Measurements from ENCODE around the gene PPP1R11.
"Not testable (repeated sequence)": the region's sequence is repeated elsewhere in the genome, so short reads cannot be mapped to it uniquely, and the experiment has no call there.

PPP1R11 gene

DNA sequence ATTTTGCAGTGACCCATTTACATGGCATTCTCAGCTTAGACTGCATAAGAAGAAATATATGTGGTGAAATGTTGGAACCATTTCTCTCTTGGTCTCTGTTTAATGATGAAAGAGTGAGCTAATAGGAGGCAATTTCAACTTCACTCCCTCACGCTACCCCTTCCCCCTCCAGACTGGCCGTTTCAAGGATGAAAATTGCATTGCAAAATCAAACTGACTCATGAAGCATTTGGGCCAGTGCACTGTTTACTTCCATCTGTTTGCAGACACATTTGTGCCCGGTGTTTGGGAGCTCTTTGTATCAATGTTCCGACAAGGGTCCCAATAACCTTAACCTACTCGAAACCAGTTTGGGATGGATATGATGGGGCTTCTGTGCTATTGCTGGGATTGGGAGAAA is 33.6 kb upstream of the PPP1R11 start:
- H3K4me3 ChIP-seq (ENCODE audit: insufficient read depth in 1 of 2, low read depth in 1 of 2, low read length in 2 of 2); H2BK5ac ChIP-seq (ENCODE audit: low read depth, low read length, poor library complexity, severe bottlenecking); H3K36me3 ChIP-seq (ENCODE audit: control insufficient read depth in 1 of 2, insufficient read depth in 2 of 2, low read depth in 1 of 2, low read length in 2 of 2); H2BK120ac ChIP-seq (ENCODE audit: low read depth, low read length); H3K9me3 ChIP-seq (ENCODE audit: control insufficient read depth, low read length); H3K9ac ChIP-seq (ENCODE audit: low read length); H3K18ac ChIP-seq (ENCODE audit: low read depth in 1 of 2, low read length in 2 of 2); H2AFZ ChIP-seq (ENCODE audit: low read depth, low read length); H2AK5ac ChIP-seq (ENCODE audit: low read length, severe bottlenecking); H3K79me1 ChIP-seq (replicated peaks; ENCODE audit: low read length, poor library complexity, severe bottlenecking); H3K4me1 ChIP-seq (ENCODE audit: control insufficient read depth, insufficient read depth, low read depth, low read length); H3K27me3 ChIP-seq (ENCODE audit: control insufficient read depth in 1 of 2, insufficient read depth in 1 of 2, low read length in 2 of 2); H4K8ac ChIP-seq (ENCODE audit: low read length); H3K4ac ChIP-seq (ENCODE audit: low read depth in 1 of 2, low read length in 2 of 2); H3K23ac ChIP-seq (ENCODE audit: low read length in 2 of 2); H3K14ac ChIP-seq (ENCODE audit: low read length in 2 of 2); H2BK12ac ChIP-seq (ENCODE audit: low read length in 2 of 2); H2BK15ac ChIP-seq (ENCODE audit: low read depth, poor library complexity, severe bottlenecking); H4K91ac ChIP-seq (ENCODE audit: low read length); H3K4me2 ChIP-seq (ENCODE audit: low read length, poor library complexity, severe bottlenecking); H3K27ac ChIP-seq (ENCODE audit: low read length, poor library complexity, severe bottlenecking): not testable (repeated sequence)
- WGBS, result 95% methylated on average over 5 of the region's 5 CpGs
- peak; percentile 61 for DNase-seq

DNA sequence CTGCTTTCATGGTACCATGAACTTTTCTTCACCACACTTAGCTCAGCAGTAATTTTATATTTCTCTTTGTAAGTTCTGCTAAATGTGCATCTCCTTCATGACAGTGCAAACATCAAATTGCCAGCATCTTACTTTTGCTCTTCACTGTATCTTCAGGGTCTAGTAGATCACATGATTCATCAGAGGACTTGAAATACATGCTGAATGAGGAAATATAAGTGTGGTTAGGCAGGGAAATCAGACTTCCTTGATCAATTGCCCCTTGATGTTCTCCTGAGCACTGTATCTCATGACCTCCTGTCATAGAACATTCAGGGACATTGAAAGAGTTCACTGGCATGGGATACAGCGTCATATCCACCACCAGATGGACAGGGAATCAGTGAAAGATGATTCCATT is 31.2 kb upstream of the PPP1R11 start:
- H3K9me3 ChIP-seq (ENCODE audit: control insufficient read depth, low read length), result no peaks in the 10 kb centered on the region
- no peak overlapping the region for H4K91ac ChIP-seq (ENCODE audit: low read length)
- H2AFZ ChIP-seq (ENCODE audit: low read depth, low read length), result no peak overlapping the region
- H3K4me1 ChIP-seq (ENCODE audit: control insufficient read depth, insufficient read depth, low read depth, low read length), result no peaks in the 10 kb centered on the region
- H3K18ac ChIP-seq (ENCODE audit: low read depth in 1 of 2, low read length in 2 of 2), result no peak overlapping the region
- H3K4ac ChIP-seq (ENCODE audit: low read depth in 1 of 2, low read length in 2 of 2), result no peak overlapping the region
- H3K9ac ChIP-seq (ENCODE audit: low read length), result no peak overlapping the region
- no peak overlapping the region for H3K27ac ChIP-seq (ENCODE audit: low read length, poor library complexity, severe bottlenecking)
- no peak overlapping the region for H4K8ac ChIP-seq (ENCODE audit: low read length)
- DNase-seq, result no peak
- no peak overlapping the region for H2BK120ac ChIP-seq (ENCODE audit: low read depth, low read length)
- H3K36me3 ChIP-seq (ENCODE audit: control insufficient read depth in 1 of 2, insufficient read depth in 2 of 2, low read depth in 1 of 2, low read length in 2 of 2), result peaks cover 0 to 6% of the 10 kb centered on the region in 2 experiments
- H3K4me3 ChIP-seq (ENCODE audit: insufficient read depth in 1 of 2, low read depth in 1 of 2, low read length in 2 of 2), result no peak overlapping the region
- no peak overlapping the region for H2BK12ac ChIP-seq (ENCODE audit: low read length in 2 of 2)
- H3K27me3 ChIP-seq (ENCODE audit: control insufficient read depth in 1 of 2, insufficient read depth in 1 of 2, low read length in 2 of 2), result no peaks in the 10 kb centered on the region
- 76% methylated on average over 1 of the region's 1 CpG for WGBS
- no peak overlapping the region for H3K14ac ChIP-seq (ENCODE audit: low read length in 2 of 2)
- H2BK15ac ChIP-seq (ENCODE audit: low read depth, poor library complexity, severe bottlenecking), result no peak overlapping the region
- H2BK5ac ChIP-seq (ENCODE audit: low read depth, low read length, poor library complexity, severe bottlenecking), result no peak overlapping the region
- H2AK5ac ChIP-seq (ENCODE audit: low read length, severe bottlenecking), result no peak overlapping the region
- no peaks in the 10 kb centered on the region for H3K79me1 ChIP-seq (replicated peaks; ENCODE audit: low read length, poor library complexity, severe bottlenecking)
- no peak overlapping the region for H3K23ac ChIP-seq (ENCODE audit: low read length in 2 of 2)
- no peak overlapping the region for H3K4me2 ChIP-seq (ENCODE audit: low read length, poor library complexity, severe bottlenecking)

DNA sequence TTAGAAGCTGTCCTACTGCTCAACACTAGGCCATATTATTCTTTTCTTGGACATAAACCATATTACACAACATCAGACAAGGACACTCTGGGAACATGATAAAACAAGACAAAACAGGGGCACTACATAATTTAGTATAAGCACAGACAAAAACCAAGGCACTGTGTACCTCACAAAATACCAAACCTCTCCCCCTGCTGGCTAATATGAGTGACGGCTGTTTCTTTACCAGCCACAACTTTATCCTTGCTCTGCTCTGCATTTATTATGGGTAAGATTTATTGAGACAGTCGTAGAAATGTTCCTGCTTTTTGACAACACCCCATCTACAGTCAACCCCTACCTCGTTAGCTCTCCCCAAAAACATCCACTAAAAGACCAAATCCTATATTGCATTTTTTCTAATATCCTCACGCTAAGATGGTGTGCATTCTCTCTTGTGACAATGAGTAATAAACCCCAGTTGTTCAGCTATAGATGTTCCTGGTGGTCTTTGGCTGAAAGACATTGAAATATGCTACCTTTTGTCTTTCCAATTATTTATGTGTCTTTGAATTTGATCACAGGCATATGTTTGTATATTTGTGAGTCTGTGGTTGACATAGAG is 29.7 kb upstream of the PPP1R11 start:
- DNase-seq, result peak; percentile 25
- no peak overlapping the region for H4K91ac ChIP-seq (ENCODE audit: low read length)
- no peaks in the 10 kb centered on the region for H3K79me1 ChIP-seq (replicated peaks; ENCODE audit: low read length, poor library complexity, severe bottlenecking)
- no peak overlapping the region for H4K8ac ChIP-seq (ENCODE audit: low read length)
- H3K36me3 ChIP-seq (ENCODE audit: control insufficient read depth in 1 of 2, insufficient read depth in 2 of 2, low read depth in 1 of 2, low read length in 2 of 2), result peaks cover 0 to 6% of the 10 kb centered on the region in 2 experiments
- no peaks in the 10 kb centered on the region for H3K9me3 ChIP-seq (ENCODE audit: control insufficient read depth, low read length)
- no peak overlapping the region for H2BK12ac ChIP-seq (ENCODE audit: low read length in 2 of 2)
- H2BK120ac ChIP-seq (ENCODE audit: low read depth, low read length), result no peak overlapping the region
- WGBS, result 31% methylated on average over 4 of the region's 4 CpGs
- no peak overlapping the region for H3K4me2 ChIP-seq (ENCODE audit: low read length, poor library complexity, severe bottlenecking)
- no peak overlapping the region for H2AK5ac ChIP-seq (ENCODE audit: low read length, severe bottlenecking)
- no peak overlapping the region for H2AFZ ChIP-seq (ENCODE audit: low read depth, low read length)
- H3K18ac ChIP-seq (ENCODE audit: low read depth in 1 of 2, low read length in 2 of 2), result no peak overlapping the region
- H2BK5ac ChIP-seq (ENCODE audit: low read depth, low read length, poor library complexity, severe bottlenecking), result no peak overlapping the region
- H3K27me3 ChIP-seq (ENCODE audit: control insufficient read depth in 1 of 2, insufficient read depth in 1 of 2, low read length in 2 of 2), result no peaks in the 10 kb centered on the region
- H3K14ac ChIP-seq (ENCODE audit: low read length in 2 of 2), result no peak overlapping the region
- H3K4me3 ChIP-seq (ENCODE audit: insufficient read depth in 1 of 2, low read depth in 1 of 2, low read length in 2 of 2), result no peak overlapping the region
- H2BK15ac ChIP-seq (ENCODE audit: low read depth, poor library complexity, severe bottlenecking), result no peak overlapping the region
- H3K4ac ChIP-seq (ENCODE audit: low read depth in 1 of 2, low read length in 2 of 2), result no peak overlapping the region
- no peak overlapping the region for H3K9ac ChIP-seq (ENCODE audit: low read length)
- H3K27ac ChIP-seq (ENCODE audit: low read length, poor library complexity, severe bottlenecking), result no peak overlapping the region
- H3K4me1 ChIP-seq (ENCODE audit: control insufficient read depth, insufficient read depth, low read depth, low read length), result no peaks in the 10 kb centered on the region
- H3K23ac ChIP-seq (ENCODE audit: low read length in 2 of 2), result no peak overlapping the region

DNA sequence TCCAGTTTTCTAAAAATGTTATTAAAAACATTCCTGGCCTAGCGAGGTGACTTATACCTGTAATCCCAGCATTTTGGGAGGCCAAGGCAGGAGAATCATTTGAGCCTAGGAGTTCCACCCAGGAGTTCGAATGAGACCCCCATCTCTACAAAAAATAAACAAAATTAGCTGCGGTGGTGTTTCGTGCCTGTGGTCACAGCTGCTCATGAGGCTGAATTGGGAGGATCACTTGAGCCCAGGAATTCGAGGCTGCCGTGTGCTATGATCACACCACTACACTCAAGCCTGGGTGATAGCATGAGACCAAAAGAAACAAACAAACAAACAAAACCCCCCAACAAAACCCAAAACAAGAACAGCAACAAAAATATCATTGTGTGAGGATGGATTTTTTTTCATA is 25.8 kb upstream of the PPP1R11 start:
- H3K79me1 ChIP-seq (replicated peaks; ENCODE audit: low read length, poor library complexity, severe bottlenecking), result peaks cover 6% of the 10 kb centered on the region
- H3K14ac ChIP-seq (ENCODE audit: low read length in 2 of 2), result no peak overlapping the region
- no peak overlapping the region for H2AFZ ChIP-seq (ENCODE audit: low read depth, low read length)
- WGBS, result 87% methylated on average over 5 of the region's 6 CpGs
- H4K91ac ChIP-seq (ENCODE audit: low read length), result no peak overlapping the region
- no peaks in the 10 kb centered on the region for H3K9me3 ChIP-seq (ENCODE audit: control insufficient read depth, low read length)
- no peak overlapping the region for H2BK120ac ChIP-seq (ENCODE audit: low read depth, low read length)
- H2BK5ac ChIP-seq (ENCODE audit: low read depth, low read length, poor library complexity, severe bottlenecking), result no peak overlapping the region
- no peak for DNase-seq
- H3K18ac ChIP-seq (ENCODE audit: low read depth in 1 of 2, low read length in 2 of 2), result no peak overlapping the region
- H2BK15ac ChIP-seq (ENCODE audit: low read depth, poor library complexity, severe bottlenecking), result no peak overlapping the region
- H3K4ac ChIP-seq (ENCODE audit: low read depth in 1 of 2, low read length in 2 of 2), result no peak overlapping the region
- H3K9ac ChIP-seq (ENCODE audit: low read length), result no peak overlapping the region
- H3K23ac ChIP-seq (ENCODE audit: low read length in 2 of 2), result no peak overlapping the region
- peaks cover 2% of the 10 kb centered on the region for H3K4me1 ChIP-seq (ENCODE audit: control insufficient read depth, insufficient read depth, low read depth, low read length)
- no peak overlapping the region for H4K8ac ChIP-seq (ENCODE audit: low read length)
- H3K27me3 ChIP-seq (ENCODE audit: control insufficient read depth in 1 of 2, insufficient read depth in 1 of 2, low read length in 2 of 2), result no peaks in the 10 kb centered on the region
- H2AK5ac ChIP-seq (ENCODE audit: low read length, severe bottlenecking), result no peak overlapping the region
- H2BK12ac ChIP-seq (ENCODE audit: low read length in 2 of 2), result no peak overlapping the region
- no peak overlapping the region for H3K4me2 ChIP-seq (ENCODE audit: low read length, poor library complexity, severe bottlenecking)
- no peak overlapping the region for H3K4me3 ChIP-seq (ENCODE audit: insufficient read depth in 1 of 2, low read depth in 1 of 2, low read length in 2 of 2)
- H3K36me3 ChIP-seq (ENCODE audit: control insufficient read depth in 1 of 2, insufficient read depth in 2 of 2, low read depth in 1 of 2, low read length in 2 of 2), result no peaks in the 10 kb centered on the region
- no peak overlapping the region for H3K27ac ChIP-seq (ENCODE audit: low read length, poor library complexity, severe bottlenecking)
